ENCODE data around the gene GSTT2B.

The GSTT2B gene

DNA sequence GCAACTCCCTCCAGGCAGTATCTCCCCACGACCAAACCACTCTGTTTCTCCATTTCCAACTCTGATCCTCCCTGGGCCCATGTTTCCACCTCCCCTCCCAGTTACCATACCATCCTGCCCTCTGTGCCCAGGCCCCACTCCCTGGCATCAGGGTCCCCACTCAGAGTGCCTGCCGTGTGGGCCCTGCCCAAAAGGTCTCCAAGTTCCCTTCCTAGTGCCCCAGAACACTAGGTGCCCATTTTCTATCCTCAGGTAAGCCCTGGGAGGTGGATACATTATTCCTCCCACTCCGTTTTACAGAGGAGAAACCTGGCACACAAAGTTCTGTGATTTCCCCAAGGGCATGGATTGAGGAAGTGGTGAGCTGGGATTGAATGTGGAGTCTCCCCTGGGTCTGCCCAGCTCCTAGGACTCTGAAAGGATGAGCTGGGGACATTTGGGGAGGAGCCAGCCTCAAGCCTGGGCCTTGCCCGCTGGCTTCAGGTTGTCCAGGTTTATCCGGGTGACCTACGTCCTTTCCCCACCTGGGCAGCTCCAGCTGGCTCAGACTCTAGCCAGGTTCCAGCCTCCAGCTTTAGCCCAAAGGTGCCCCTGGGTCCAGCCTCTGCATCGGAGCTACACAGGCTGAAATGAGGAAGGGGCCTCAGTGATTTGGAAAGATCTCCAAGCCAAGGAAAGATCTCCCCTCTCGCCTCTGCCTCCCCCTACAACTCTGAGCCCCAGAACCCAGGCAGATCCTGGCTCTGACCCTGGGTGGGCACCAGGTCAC is 46.4 kb upstream of the GSTT2B start:
- TF ChIP-seq FOXM1 (IDR thresholded peaks at IDR 0.05; ENCODE audit: borderline replicate concordance, low read depth) (no peak), NFIC (IDR thresholded peaks at IDR 0.05) (no peak), TEAD4 (IDR thresholded peaks at IDR 0.05) (no peak), EP300 (IDR thresholded peaks at IDR 0.05; ENCODE audit: borderline replicate concordance) (no peak), RAD21 (IDR thresholded peaks at IDR 0.05; ENCODE audit: low read depth) (no peak), CEBPB (IDR thresholded peaks at IDR 0.05) (no peak), CREB1 (IDR thresholded peaks at IDR 0.05; ENCODE audit: low read depth) (no peak), YY1 (IDR thresholded peaks at IDR 0.05; ENCODE audit: low read depth) (no peak), TCF12 (IDR thresholded peaks at IDR 0.05; ENCODE audit: low read depth) (no peak), TAF1 (IDR thresholded peaks at IDR 0.05; ENCODE audit: low read depth) (no peak), ZBTB7A (IDR thresholded peaks at IDR 0.05; ENCODE audit: low read depth) (no peak), EGR1 (IDR thresholded peaks at IDR 0.05) (no peak)
- TF ChIP-seq, protein P1, sequence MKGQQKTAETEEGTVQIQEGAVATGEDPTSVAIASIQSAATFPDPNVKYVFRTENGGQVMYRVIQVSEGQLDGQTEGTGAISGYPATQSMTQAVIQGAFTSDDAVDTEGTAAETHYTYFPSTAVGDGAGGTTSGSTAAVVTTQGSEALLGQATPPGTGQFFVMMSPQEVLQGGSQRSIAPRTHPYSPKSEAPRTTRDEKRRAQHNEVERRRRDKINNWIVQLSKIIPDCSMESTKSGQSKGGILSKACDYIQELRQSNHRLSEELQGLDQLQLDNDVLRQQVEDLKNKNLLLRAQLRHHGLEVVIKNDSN (IDR thresholded peaks at IDR 0.05), result no peak
- TF ChIP-seq, protein P2, sequence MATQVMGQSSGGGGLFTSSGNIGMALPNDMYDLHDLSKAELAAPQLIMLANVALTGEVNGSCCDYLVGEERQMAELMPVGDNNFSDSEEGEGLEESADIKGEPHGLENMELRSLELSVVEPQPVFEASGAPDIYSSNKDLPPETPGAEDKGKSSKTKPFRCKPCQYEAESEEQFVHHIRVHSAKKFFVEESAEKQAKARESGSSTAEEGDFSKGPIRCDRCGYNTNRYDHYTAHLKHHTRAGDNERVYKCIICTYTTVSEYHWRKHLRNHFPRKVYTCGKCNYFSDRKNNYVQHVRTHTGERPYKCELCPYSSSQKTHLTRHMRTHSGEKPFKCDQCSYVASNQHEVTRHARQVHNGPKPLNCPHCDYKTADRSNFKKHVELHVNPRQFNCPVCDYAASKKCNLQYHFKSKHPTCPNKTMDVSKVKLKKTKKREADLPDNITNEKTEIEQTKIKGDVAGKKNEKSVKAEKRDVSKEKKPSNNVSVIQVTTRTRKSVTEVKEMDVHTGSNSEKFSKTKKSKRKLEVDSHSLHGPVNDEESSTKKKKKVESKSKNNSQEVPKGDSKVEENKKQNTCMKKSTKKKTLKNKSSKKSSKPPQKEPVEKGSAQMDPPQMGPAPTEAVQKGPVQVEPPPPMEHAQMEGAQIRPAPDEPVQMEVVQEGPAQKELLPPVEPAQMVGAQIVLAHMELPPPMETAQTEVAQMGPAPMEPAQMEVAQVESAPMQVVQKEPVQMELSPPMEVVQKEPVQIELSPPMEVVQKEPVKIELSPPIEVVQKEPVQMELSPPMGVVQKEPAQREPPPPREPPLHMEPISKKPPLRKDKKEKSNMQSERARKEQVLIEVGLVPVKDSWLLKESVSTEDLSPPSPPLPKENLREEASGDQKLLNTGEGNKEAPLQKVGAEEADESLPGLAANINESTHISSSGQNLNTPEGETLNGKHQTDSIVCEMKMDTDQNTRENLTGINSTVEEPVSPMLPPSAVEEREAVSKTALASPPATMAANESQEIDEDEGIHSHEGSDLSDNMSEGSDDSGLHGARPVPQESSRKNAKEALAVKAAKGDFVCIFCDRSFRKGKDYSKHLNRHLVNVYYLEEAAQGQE (IDR thresholded peaks at IDR 0.05; ENCODE audit: low read depth), result no peak
- TF ChIP-seq, protein P3, sequence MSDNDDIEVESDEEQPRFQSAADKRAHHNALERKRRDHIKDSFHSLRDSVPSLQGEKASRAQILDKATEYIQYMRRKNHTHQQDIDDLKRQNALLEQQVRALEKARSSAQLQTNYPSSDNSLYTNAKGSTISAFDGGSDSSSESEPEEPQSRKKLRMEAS (IDR thresholded peaks at IDR 0.05), result no peak

DNA sequence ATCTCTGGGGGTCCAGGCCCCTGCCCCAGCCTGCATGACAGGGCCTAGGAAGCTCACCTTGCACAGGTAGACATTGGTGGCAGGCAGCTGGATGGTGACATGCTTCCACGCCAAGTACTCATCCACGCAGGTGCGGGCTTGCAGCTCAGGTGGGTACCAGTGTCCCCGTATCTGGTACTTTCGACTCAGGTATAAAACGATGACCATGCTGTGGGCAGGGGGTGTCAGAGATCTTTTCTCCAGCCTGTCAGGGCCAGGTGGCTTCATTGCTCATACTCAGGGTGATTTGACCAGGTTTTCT is 45.9 kb upstream of the GSTT2B start:
- no peak for TF ChIP-seq CEBPB (IDR thresholded peaks at IDR 0.05)
- no peak for TF ChIP-seq TCF12 (IDR thresholded peaks at IDR 0.05; ENCODE audit: low read depth)
- TF ChIP-seq EGR1 (IDR thresholded peaks at IDR 0.05), result no peak
- no peak for TF ChIP-seq TEAD4 (IDR thresholded peaks at IDR 0.05)
- TF ChIP-seq, protein P1 (IDR thresholded peaks at IDR 0.05), result no peak
- no peak for TF ChIP-seq YY1 (IDR thresholded peaks at IDR 0.05; ENCODE audit: low read depth)
- no peak for TF ChIP-seq ZBTB7A (IDR thresholded peaks at IDR 0.05; ENCODE audit: low read depth)
- no peak for TF ChIP-seq TAF1 (IDR thresholded peaks at IDR 0.05; ENCODE audit: low read depth)
- no peak for TF ChIP-seq NFIC (IDR thresholded peaks at IDR 0.05)
- TF ChIP-seq RAD21 (IDR thresholded peaks at IDR 0.05; ENCODE audit: low read depth), result no peak
- TF ChIP-seq, protein P3 (IDR thresholded peaks at IDR 0.05), result no peak
- no peak for TF ChIP-seq EP300 (IDR thresholded peaks at IDR 0.05; ENCODE audit: borderline replicate concordance)
- TF ChIP-seq, protein P2 (IDR thresholded peaks at IDR 0.05; ENCODE audit: low read depth), result no peak
- TF ChIP-seq CREB1 (IDR thresholded peaks at IDR 0.05; ENCODE audit: low read depth), result no peak

DNA sequence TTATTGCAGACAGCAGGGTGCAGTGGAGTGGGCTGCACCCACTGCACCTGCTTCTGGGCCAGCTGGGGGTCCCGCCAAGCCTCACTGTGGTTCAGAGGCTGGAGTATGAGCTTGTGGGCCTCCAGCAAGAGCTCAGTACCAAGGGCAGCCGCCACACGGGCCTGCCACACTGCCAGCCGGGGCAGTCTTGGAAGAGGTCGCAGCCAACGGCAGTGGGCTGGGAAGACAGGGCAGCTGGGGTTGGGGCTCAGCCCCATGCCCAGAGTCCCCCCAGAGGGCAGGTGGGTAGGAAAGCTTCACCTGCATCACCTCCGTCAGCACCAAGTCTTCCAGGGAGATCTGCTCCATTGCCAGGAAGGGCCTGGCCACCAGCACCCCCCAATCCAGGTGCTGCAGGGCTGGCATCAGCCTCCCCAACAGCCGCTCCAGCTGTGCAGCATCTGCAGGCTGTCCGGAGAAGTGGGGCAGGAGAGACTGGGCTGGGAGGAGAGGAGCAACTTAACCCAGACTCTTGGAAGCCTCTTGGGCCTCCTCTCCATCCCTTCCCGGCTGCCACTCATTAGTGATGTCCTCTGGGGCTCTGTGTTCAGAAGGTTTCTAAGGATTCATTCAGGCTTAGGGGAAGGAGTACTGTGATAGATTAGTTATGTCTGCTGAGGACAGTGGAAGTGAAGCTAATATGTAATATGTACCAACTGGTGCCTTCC is 45.4 kb upstream of the GSTT2B start:
- TF ChIP-seq ZBTB7A (IDR thresholded peaks at IDR 0.05; ENCODE audit: low read depth) (no peak), FOXM1 (IDR thresholded peaks at IDR 0.05; ENCODE audit: borderline replicate concordance, low read depth) (no peak), RAD21 (IDR thresholded peaks at IDR 0.05; ENCODE audit: low read depth) (no peak), NFIC (IDR thresholded peaks at IDR 0.05) (no peak), TAF1 (IDR thresholded peaks at IDR 0.05; ENCODE audit: low read depth) (no peak), TEAD4 (IDR thresholded peaks at IDR 0.05) (no peak), CEBPB (IDR thresholded peaks at IDR 0.05) (no peak), TCF12 (IDR thresholded peaks at IDR 0.05; ENCODE audit: low read depth) (no peak), EP300 (IDR thresholded peaks at IDR 0.05; ENCODE audit: borderline replicate concordance) (no peak), EGR1 (IDR thresholded peaks at IDR 0.05) (no peak)
- TF ChIP-seq, protein P3 (IDR thresholded peaks at IDR 0.05), result no peak
- TF ChIP-seq, protein P1 (IDR thresholded peaks at IDR 0.05), result no peak

DNA sequence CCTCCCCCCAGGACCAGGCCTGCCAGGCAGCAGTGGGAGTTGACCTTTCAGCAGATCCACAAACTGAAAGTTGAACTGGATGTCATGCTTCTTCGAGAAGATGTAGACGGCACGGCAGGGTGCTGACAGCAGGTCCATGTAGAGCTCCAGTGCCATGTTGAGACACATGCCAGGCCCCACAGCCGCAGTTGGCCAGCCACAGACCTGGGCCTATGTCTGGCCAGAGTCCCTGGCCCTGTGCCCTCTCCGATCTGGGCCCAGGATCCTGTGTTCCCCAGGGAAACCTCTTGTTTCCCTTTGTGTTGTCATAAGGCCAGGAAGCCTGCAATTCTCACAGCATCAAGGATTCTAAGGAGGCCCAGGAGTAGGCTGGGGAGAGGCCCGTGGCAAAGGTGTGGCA is 44.2 kb upstream of the GSTT2B start, which contains the start of gene GSTT4:
Gene GSTT4, minus strand, starts transcription at position 253 of the 400 bp plus-strand sequence. Its CDS starts 97 bp downstream, at position 156.
- TF ChIP-seq, protein P2 (IDR thresholded peaks at IDR 0.05; ENCODE audit: low read depth), result no peak
- TF ChIP-seq CEBPB (IDR thresholded peaks at IDR 0.05) (no peak), TAF1 (IDR thresholded peaks at IDR 0.05; ENCODE audit: low read depth) (no peak), TCF12 (IDR thresholded peaks at IDR 0.05; ENCODE audit: low read depth) (no peak), YY1 (IDR thresholded peaks at IDR 0.05; ENCODE audit: low read depth) (no peak), EP300 (IDR thresholded peaks at IDR 0.05; ENCODE audit: borderline replicate concordance) (no peak), CREB1 (IDR thresholded peaks at IDR 0.05; ENCODE audit: low read depth) (no peak), EGR1 (IDR thresholded peaks at IDR 0.05) (no peak), ZBTB7A (IDR thresholded peaks at IDR 0.05; ENCODE audit: low read depth) (no peak), RAD21 (IDR thresholded peaks at IDR 0.05; ENCODE audit: low read depth) (no peak), NFIC (IDR thresholded peaks at IDR 0.05) (no peak), FOXM1 (IDR thresholded peaks at IDR 0.05; ENCODE audit: borderline replicate concordance, low read depth) (no peak), TEAD4 (IDR thresholded peaks at IDR 0.05) (no peak)
- TF ChIP-seq, protein P1 (IDR thresholded peaks at IDR 0.05), result no peak
- TF ChIP-seq, protein P3 (IDR thresholded peaks at IDR 0.05), result no peak
